Lower lobe of right lung (tissue), 2 donors: ENCODE results near the gene DCP1B. TPM values are rescaled to one million over a fixed set of nuclear protein-coding genes. Genes with fewer than 3 reads are reported as not detected.

Experiments
- ATAC-seq, 2 donors: fragments of 200-7000 bp; cut with Tn5 transposase; one replicate each; pipeline ENCODE4 v1.9.1; 2020 to 2022; ENCODE audit warnings: mild to moderate bottlenecking in 2 of 2, moderate library complexity in 2 of 2
- DNase-seq: peaks from one replicate; pipeline ENCODE4 v3.0.0-alpha.2; 2020
- H3K27ac ChIP-seq: fragments of 200-600 bp; one replicate; pipeline ENCODE4 v1.8.0; 2022
- H3K27me3 ChIP-seq: fragments of 200-600 bp; one replicate; pipeline ENCODE4 v1.8.0; 2022; ENCODE audit warnings: low read depth
- H3K36me3 ChIP-seq: fragments of 200-600 bp; one replicate; pipeline ENCODE4 v1.8.0; 2022; ENCODE audit warnings: mild to moderate bottlenecking
- H3K4me1 ChIP-seq: fragments of 200-600 bp; one replicate; pipeline ENCODE4 v1.8.0; 2022
- H3K4me3 ChIP-seq: fragments of 200-600 bp; one replicate; pipeline ENCODE4 v1.8.0; 2022; ENCODE audit warnings: mild to moderate bottlenecking
- H3K9me3 ChIP-seq: fragments of 200-600 bp; one replicate; pipeline ENCODE4 v1.8.0; 2022
- intact Hi-C: fragments of 100-400 bp; cut with DNase I; formaldehyde crosslinking; loops from one replicate; pipeline ENCODE4 v1.11.0; 2022
- total RNA-seq: library from RNA; stranded (reverse); fragmentation: NEBNext Ultra II Directional; extraction: Animal tissue kit (Norgen Biotek cat#: 25700); gene quantifications from one replicate; pipeline ENCODE4 v1.2.1, GENCODE V29; 2021
- TF ChIP-seq, protein P1 (sequence below): fragments of 200-600 bp; IDR thresholded peaks from one replicate; pipeline ENCODE4 v1.8.0; 2022; ENCODE audit warnings: antibody characterized with exemption, mild to moderate bottlenecking
- donor health status: DM: no; HTN: yes; CAD: no; lungs with severe emphysema.

DCP1B gene
- total RNA-seq, 1 donor from 2014 or later = 12.4 TPM

GRCh38 chr12:2011643-2012607, 7.7 kb upstream of the DCP1B start:
- DNase-seq (no peak), ATAC-seq (no peak)
- intact Hi-C loops = no loop called here
- Histone ChIP-seq H3K4me1 (peaks cover 15% of the 10 kb centered on the region), H3K27ac (no peak overlapping the region), H3K36me3 (no peaks in the 10 kb centered on the region), H3K27me3 (no peaks in the 10 kb centered on the region), H3K4me3 (no peak overlapping the region), H3K9me3 (no peaks in the 10 kb centered on the region)
- TF ChIP-seq, protein P1, sequence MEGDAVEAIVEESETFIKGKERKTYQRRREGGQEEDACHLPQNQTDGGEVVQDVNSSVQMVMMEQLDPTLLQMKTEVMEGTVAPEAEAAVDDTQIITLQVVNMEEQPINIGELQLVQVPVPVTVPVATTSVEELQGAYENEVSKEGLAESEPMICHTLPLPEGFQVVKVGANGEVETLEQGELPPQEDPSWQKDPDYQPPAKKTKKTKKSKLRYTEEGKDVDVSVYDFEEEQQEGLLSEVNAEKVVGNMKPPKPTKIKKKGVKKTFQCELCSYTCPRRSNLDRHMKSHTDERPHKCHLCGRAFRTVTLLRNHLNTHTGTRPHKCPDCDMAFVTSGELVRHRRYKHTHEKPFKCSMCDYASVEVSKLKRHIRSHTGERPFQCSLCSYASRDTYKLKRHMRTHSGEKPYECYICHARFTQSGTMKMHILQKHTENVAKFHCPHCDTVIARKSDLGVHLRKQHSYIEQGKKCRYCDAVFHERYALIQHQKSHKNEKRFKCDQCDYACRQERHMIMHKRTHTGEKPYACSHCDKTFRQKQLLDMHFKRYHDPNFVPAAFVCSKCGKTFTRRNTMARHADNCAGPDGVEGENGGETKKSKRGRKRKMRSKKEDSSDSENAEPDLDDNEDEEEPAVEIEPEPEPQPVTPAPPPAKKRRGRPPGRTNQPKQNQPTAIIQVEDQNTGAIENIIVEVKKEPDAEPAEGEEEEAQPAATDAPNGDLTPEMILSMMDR = no peak

DNA sequence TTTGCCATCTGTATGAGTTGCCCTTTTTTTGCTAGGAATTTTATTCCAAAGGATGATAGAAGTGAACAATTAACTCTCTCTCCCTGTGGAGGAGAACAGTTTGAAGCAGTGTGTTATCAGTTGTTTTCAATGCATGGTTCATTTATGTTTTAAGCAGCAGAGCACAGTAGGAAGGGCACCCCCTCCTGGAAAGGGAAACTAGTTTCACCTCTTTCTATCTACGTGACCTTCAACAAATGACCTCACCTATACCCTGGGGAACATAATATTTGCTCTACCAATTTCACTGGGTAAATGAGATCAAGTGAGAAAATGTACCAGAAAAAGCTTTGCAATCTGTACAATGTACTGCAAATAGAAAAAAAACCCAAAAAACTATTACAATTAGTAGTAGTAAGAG, 5.4 kb upstream of the DCP1B start:
- DNase-seq = no peak
- intact Hi-C loops = no loop called here

DNA sequence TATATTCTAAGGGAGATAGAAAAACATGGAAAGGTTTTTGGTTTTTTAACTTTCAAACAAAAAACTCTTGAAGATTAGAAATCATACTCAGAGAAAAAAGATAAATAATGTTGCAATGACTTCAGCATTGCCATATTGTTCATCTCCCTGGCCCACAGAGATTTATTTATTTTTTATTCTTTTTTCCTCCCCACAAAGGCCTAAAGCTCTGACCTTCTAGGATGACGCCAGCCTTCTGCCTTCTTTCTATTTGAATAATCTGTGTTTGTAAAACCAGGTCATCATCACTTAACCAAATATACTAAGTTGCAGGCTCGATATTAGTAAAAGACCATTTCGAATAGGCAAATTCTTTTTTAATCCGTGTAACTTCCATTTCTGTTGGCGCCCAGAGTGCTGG, 4.4 kb upstream of the DCP1B start:
- DNase-seq (no peak), ATAC-seq (no peak)
- intact Hi-C loops = no loop called here
- Histone ChIP-seq H3K36me3 (no peaks in the 10 kb centered on the region), H3K4me1 (peaks cover 9% of the 10 kb centered on the region), H3K4me3 (no peak overlapping the region), H3K27me3 (no peaks in the 10 kb centered on the region), H3K27ac (no peak overlapping the region), H3K9me3 (no peaks in the 10 kb centered on the region)
- TF ChIP-seq, protein P1 = no peak

More for the DNA sequence above, 5.4 kb upstream of the DCP1B start:
- no peak for ATAC-seq
- Histone ChIP-seq H3K4me3 (no peak overlapping the region), H3K27ac (no peak overlapping the region), H3K27me3 (no peaks in the 10 kb centered on the region), H3K36me3 (no peaks in the 10 kb centered on the region), H3K4me1 (peaks cover 15% of the 10 kb centered on the region), H3K9me3 (no peaks in the 10 kb centered on the region)
- TF ChIP-seq, protein P1 = no peak

DNA sequence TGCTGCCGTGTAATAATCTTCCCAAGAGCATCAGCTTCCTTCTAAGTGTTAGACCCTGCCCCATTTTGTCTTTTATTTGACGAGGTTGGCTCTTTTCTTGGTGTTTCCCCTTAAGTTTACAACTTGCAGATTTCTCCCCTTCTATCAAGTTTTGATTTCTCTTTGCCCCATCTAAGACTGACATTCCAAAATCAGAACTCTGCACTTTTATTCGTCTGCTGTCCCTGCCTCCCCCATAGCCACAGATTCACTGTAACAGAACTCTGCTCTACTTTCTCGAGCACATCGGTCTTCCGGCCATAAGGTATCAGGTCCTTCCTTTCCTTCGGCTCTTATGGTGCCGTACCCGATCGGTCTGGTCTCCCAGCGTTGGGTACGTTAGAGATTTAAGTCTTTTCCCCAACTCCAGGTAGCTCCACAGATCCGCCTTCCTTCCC, 563 bp downstream of the DCP1B start:
- TF ChIP-seq, protein P1 = no peak
- ATAC-seq (peak; percentile 17 to 56), DNase-seq (no peak)
- H3K4me1 ChIP-seq = peaks cover 21% of the 10 kb centered on the region
- H3K36me3 ChIP-seq = no peaks in the 10 kb centered on the region
- peak overlapping the region; percentile 86 for H3K4me3 ChIP-seq
- H3K27ac ChIP-seq = peak overlapping the region; percentile 89
- H3K9me3 ChIP-seq = no peaks in the 10 kb centered on the region
- intact Hi-C loops = no loop called here
- no peaks in the 10 kb centered on the region for H3K27me3 ChIP-seq

DNA sequence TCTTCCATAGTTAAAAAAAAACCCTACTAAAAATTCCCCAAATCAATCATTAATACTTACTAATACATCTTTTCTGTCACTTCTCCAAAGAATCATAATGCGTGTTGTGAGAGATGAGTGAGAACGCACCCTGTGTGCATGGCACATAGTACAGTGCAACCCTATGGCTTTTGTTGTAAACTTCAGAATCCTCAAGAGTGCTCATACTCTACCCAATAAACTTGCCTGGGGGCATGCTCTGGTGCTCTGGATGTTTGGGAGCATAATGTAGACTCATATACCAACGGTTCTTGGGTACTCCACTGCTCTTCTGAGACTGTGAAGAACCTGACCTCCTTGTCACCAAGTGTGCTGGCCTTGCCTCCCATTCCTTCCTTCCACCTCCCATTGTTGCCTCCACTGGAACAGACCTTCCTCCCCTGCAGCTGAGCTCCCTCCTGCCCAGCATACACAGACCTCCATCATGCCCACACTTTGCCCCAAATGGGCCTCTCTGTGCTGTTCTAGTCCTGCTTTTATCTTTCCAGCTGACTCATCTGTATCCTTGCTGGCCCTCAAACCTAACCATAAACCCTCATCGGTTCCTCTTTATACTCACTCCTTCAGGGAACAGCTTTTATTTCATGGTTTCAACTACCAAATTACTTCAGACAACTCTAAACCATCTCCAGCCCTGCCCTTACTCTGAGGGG, 8.9 kb downstream of the DCP1B start:
- DNase-seq (no peak), ATAC-seq (no peak)
- Histone ChIP-seq H3K27ac (no peak overlapping the region), H3K9me3 (no peaks in the 10 kb centered on the region), H3K36me3 (peaks cover 42% of the 10 kb centered on the region), H3K4me1 (peaks cover 17% of the 10 kb centered on the region), H3K27me3 (no peaks in the 10 kb centered on the region), H3K4me3 (no peak overlapping the region)
- intact Hi-C loops = no loop called here
- TF ChIP-seq, protein P1 = no peak
